ENCODE measurements around the gene PLK4.
A peak's percentile ranks its signal among the peaks of the same experiment; 100 is the strongest.
"Not testable (repeated sequence)": the region's sequence is repeated elsewhere in the genome, so short reads cannot be mapped to it uniquely, and the experiment has no call there.

PLK4 gene

DNA sequence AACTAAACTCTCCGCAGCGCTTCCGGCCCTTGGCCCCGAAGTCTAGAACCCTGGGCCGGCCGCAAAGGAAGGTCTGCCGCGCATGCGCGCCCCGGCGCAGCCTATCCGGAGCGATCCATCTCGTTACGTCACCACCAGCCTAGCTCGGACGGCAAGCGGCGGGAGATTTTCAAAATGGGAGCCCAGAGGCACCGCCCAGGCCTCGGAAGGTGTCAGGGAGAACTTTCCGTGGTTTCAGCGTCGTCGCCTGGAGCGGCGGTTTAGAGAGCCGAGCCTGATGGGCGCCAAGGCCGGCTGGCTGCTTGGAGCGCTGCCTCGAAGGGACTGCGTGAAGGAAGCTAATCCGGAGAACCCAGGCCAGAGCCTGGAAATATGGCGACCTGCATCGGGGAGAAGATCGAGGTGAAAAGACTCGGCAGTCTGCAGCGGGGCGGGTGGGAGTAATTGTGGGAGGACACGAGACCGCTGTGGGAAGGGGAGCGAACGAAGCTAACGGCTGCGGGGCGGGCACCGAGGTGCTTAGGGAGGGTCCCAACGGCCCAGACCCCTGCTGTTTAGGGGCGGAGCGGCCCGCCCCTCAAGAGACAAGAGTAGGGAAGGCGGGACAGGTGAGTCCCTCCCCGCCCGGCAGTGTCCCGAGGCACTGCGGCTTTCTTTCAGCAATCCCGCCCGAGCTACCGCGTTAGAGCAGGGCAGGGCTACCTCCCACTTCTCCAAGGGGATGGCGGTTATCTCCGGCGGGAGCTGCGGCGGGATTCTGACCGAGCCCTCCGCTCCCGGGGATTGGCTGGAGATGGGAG, at the start of gene PLK4:
TSS of gene PLK4 (plus strand) at position 131 of the 800 bp plus-strand sequence. CDS start at position 373, 242 bp downstream.
- DNase-seq: peak; percentile 83

- DNase-seq: no peak
Observed at GRCh38 chr4:127832585-127832984, 48.1 kb upstream of the PLK4 start.

DNA sequence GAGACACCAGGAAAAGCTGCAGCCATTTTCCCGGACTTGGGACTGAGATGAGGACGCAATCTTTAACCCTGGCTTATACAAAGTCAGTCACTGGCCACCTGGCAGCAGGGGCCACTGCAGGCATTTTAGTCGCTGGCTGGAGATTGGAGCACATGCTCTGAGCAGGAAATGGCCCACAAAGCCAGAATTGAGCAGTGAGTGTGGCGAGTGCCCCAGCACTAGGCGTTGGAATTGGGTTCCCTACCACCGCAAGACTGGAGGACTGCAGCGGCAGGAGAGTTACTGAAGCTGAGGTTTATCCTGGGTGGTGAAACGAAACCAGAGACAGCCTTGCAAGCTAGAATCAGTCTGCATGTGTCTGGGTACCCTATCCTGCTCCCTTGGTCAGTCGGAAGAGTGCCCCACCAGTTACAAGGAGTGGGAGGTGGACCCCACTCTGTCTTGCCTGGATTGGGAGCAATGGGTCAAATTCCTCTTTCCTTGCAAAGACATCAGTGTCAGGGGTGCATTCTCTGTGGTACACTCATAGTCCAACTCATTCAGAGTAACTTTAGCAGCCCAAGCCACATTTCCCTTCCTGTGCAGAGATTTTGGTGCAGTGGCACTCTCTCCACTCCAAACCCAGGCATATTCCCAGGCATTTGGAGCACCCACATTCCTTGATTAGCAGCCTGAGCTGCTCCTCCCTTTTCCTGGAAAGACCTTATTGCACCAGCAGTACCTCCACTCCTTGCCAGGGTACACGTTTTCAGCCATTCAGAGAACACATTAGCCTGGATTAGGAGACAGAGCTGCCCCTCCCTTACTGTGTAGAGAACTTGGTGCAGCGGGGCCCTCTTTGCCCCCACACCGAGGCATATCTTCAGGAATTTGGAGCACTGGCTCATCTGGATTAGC, 36.7 kb upstream of the PLK4 start:
- no peak for DNase-seq

DNA sequence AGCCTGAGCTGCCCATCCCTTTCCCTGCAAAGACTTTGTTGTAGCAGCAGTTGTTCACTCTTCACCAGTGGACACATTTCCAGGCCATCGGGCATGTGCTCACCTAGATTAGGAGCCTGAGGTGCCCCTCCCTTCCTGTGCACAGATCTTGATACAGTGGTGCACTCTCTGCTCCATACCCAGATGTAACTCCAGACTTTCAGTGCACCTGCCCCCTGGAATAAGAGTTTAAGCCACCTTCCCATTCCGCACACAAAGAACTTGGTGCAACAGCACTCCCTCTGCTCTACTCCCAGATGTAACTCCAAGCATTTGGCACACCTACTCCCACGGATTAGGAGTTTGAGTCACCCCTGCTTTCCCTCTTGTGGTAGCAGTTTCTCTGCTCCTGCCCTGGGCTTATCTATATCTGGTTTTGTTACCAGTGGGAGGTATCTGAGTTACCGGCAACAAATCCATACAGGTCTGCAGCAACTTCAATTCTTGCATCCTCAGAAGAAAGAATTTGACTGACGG, 36.0 kb upstream of the PLK4 start:
- DNase-seq: no peak

GRCh38 chr4:127846061-127846460, 34.6 kb upstream of the PLK4 start:
- no peak for DNase-seq

DNA sequence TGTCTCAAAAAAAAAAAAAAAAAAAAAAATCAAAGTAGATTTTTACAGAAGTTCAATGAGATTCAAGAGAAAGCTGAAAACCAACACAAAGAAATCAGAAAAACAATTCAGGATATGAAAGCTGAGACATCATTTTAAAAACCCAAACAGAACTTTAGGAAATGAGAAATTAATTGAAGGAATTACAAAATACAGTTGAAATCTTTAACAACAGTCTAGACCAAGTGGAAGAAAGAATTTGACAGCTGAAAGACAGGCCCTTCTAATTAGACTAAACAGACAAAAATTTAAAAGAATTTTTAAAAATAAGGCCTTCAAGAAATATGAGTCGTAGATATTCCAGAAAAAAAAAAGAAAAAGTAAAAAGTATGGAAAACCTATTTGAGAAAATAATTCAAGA, 33.9 kb upstream of the PLK4 start:
- DNase-seq: no peak

- DNase-seq: no peak
Observed at GRCh38 chr4:127849505-127850234, 31.0 kb upstream of the PLK4 start.

DNA sequence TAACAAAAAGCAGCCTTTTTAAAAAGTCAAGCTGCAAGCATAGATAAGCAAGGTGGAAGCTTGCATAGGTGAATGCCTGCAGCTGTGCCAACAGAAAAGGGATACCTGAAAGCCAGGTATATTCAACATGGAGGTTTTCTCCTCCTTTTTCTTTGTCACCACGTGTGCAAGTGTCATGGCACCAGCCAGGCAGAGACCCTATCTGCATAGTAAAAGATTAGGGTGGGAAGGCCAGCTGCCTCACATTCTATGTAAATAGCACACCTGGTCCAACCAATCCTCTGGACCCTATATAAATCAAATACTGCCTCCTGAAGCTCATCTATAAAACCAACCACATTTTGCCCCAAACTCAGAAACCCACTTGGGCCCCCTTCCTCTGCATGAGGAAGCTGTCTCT, 28.0 kb upstream of the PLK4 start:
- no peak for DNase-seq

DNA sequence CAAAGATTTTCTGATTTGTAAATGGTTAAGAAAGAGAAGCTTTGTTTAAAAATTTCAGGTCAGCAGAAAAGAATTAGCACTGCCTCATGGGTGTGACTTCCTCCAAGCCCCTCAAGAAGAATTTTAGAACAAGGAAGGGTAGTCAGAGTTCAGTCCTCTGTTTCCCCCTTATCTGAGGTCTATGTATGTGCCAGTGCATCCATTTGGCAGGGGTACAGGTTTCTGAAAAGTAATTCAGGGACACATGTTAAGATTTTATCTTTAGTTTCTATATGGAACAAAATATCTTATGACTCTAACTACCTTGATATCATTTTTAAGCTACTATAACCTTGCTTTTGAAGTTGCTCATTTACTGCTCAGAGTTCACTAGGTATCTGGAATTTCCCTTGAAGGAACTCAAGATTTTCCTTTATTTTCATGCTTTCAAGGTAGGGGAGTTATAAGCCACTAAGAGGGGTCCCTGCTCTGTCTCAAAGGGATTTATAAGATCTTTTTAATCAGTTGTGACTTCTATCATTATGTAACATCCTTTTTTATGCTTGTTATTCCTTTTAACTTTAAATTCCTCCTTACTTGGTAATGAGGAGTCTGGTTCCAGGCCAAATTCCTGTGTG, 24.4 kb upstream of the PLK4 start:
- no peak for DNase-seq

GRCh38 chr4:127856813-127857447, 23.8 kb upstream of the PLK4 start:
- DNase-seq: no peak

GRCh38 chr4:127857641-127858040, 23.1 kb upstream of the PLK4 start:
- no peak for DNase-seq

DNA sequence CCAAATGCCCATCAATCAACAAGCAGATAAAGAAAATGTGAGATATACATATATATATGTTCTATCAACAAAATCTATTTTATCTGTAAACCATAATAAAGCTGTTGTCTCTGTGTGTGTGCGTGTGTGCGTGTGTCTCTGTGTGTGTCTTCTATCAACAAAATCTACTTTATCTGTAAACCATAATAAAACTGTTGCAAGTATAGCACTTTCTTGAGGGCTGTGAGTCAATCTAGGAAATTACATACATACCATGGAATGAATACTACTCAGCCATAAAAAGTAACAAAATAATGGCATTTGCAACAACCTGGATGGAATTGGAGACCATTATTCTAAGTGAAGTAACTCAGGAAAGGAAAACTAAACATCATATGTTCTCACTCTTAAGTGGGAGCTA, 12.5 kb upstream of the PLK4 start:
- no peak for DNase-seq

DNA sequence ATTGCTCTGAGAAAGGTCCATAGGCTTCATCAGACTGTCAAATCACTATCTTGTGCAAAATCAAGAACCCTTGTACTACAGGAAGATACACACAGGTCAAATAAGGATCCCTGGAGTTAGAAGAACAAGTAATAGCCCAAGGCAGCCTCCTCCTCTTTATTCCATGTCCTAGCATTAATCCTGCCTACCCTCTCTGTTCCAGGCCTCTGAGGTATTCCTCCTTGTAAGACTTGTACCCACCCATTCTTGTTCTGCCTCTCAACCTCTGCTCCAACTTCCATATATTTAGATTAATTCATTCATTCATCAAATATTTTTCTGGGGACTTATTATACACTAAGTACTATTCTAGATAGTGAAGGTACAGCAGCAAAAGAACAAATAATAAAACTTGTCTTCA, 10.4 kb upstream of the PLK4 start:
- no peak for DNase-seq

GRCh38 chr4:127870688-127871087, 10.0 kb upstream of the PLK4 start:
- DNase-seq: no peak

- DNase-seq: no peak
Observed at GRCh38 chr4:127875791-127876190, 4.9 kb upstream of the PLK4 start.

DNA sequence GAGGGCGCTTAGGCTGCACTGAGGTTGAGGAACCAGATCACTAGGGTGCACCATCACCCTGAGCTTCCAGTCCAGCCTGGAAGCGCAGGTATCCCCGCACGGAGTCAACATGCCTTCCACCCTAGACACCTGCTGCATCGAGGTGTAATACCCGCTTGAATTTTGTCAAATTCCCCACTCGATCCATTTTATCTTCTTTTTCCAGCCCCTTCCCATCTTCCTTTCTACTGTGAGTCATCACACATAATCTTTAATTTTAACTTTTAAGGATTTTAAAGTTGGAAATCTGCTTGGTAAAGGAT, 821 bp downstream of the PLK4 start:
- no peak for DNase-seq

- no peak for DNase-seq
Observed at GRCh38 chr4:127888559-127888958, 7.9 kb downstream of the PLK4 start.

- DNase-seq: no peak
Observed at GRCh38 chr4:127889903-127890302, 9.2 kb downstream of the PLK4 start.

DNA sequence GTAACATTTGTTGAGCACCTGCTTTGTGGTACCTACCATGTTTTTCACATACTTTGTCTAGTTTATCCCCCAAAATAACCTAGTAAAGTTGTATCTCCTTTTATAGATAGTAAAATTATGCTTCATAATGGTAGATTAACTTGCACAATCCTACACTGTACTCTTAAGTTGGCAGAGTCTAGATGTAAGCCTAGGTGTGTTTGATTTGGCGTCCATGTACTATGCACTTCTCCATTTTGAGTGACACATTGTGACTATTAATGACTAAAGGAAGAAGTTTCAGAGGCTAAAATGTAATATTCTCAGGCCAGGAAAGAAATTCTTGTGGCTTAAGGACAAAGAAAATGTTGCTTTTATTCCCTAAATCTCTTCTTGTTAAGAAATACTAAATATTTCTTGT, 15.4 kb downstream of the PLK4 start:
- no peak for DNase-seq

GRCh38 chr4:127896528-127896927, 15.8 kb downstream of the PLK4 start:
- no peak for DNase-seq

DNA sequence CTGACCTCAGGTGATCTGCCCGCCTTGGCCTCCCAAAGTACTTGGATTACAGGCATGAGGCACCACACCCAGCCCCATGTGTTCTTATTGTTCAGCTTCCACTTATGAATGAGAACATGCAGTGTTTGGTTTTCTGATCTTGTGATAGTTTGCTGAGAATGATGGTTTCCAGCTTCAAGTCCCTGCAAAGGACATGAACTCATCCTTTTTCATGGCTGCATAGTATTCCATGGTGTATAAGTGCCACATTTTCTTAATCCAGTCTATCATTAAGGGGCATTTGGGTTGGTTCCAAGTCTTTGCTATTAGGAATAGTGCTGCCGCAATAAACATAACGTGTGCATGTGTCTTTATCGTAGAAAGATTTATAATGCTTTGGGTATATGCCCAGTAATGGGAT, 19.0 kb downstream of the PLK4 start:
- DNase-seq: not testable (repeated sequence)

GRCh38 chr4:127905029-127905428, 24.3 kb downstream of the PLK4 start:
- DNase-seq: no peak

All from NCI-H2107 (cell line).